NOMO-1 treated with dmso at 0.1 percent for 144 hours (cell line): Measurements from ENCODE around the gene IL36RN.
A peak's percentile ranks its signal among the peaks of the same experiment; 100 is the strongest.
"Not testable (repeated sequence)": the region's sequence is repeated elsewhere in the genome, so short reads cannot be mapped to it uniquely, and the experiment has no call there.

Experiments
- DNase-seq: peaks from one replicate; lab custom pipeline; 2025; ENCODE audit not compliant: unreplicated experiment; lab: John Stamatoyannopoulos, UW

The IL36RN gene

DNA sequence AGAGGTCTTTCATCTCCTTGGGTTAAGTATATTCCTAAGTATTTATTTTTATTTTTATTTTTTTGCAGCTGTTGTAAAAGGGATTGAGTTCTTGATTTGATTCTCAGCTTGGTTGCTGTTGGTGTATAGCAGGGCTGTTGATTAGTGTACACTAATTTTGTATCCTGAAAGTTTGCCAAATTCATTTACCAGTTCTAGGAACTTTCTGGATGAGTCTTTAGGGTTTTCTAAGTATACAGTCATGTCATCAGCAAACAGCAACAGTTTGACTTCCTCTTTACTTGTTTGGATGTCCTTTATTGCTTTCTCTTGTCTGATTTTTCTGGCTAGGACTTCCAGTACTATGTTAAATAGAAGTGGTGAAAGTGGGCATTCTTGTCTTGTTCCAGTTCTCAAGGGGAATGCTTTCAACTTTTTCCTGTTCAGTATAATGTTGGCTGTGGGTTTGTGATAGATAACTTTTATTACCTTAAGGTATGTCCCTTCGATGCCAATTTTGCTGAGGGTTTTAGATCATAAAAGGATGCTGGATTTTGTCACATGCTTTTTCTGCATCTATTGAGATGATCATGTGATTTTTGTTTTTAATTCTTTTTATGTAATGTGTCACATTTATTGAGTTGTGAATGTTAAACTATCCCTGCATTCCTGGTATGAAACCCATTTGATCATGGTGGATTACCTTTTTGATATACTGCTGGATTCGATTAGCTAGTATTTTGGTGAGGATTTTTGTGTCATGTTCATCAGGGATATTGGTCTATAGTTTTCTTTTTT lies 38.0 kb downstream of the IL36RN start:
- not testable (repeated sequence) for DNase-seq

DNA sequence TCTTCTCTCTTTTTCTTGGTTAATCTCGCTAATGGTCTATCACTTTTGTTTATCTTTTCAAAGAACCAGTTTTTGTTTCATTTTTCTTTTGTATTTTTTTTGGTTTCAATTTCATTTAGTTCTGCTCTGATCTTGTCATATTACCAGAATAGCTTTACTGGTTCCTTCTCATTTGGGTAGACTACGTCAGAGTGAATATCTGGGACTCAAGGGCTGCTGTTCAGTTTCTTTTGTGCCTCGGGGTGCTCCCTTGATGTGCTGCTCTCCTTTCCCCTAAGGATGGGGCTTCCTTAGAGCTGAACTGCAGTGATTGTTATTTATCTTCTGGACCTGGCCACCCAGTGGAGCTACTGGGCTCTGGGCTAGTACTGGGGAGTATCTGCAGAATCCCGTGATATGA lies 39.0 kb downstream of the IL36RN start:
- no peak for DNase-seq

DNA sequence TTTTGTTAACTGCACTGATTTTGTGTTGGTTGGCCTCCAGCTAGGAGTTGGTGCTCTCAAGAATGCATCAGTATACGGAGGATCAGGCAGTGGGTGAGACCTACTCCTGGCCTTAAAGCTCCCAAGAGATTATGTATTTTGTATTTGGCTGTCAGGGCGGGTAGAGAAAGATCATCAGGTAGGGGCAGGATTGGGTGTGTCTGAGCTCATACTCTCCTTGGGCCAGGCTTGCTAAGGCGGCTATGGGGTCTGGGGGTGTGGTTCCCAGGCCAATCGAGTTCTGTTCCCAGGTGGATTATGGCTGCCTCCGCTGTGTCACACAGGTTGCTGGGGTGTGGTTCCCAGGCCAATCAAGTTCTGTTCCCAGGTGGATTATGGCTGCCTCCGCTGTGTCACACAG lies 39.5 kb downstream of the IL36RN start:
- no peak for DNase-seq

DNA sequence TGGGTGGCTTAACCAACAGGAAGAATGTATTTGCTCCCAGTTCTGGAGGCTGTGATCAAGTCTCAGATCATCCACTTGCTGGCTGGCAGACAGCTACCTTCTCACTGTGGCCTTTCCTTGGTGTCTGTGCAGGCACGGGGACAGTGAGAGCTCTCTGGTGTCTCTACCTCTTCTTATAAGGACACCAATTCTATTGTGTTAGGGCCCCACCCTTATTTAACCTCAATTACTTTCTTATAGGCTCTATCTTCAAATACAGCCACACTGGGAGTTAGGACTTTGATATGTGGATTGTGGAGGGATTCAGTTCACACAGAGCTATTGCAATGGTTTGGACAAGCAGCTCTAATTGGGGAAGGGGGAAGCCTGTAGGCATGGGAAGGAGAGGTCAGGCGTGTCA lies 43.1 kb downstream of the IL36RN start:
- DNase-seq, result no peak

DNA sequence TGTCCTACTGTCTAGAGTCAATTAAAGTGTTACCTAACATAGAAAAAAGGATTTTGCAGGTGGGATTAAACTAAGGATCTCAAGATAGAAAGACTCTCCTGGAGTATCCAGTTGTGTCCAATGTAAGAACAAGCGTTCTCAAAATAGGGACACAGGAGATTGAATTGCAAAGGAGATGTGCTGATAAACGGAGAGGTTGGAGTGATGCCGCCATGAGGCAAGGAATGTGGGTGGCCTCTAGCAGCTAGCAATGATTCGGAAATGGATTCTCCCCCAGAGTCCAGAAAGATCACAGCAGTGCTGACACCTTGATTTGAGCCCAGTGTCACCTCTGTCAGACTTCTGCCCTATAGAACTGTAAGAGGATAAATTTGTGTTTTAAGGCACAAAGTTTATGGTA lies 44.3 kb downstream of the IL36RN start:
- no peak for DNase-seq

DNA sequence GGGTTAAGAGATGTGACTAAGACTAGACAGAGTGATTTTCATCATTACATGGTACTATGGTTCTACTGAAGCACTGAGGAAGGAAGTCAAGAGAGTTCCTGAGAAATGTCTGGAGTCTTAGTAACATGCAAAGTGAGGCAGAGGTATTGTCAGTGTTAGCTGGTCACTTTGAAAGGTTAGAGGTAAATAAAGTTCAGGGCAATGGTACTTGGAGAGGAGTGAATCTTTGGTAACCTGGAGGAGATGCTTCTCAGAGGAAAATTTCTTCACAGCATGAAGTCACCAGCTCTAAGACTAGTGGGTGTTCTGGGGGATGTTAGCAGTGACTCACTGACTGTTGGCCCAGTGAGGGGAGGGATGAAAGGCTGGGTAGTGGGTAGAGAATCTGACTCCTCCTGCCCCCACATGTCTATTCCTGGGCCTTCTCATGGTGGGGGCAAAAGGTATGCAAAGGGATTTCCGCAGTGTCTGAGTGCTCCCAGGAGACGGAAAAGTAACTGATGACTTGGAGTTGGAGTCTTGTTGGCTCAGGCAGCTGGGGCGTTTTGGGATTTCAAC lies 45.1 kb downstream of the IL36RN start:
- DNase-seq, result no peak

DNA sequence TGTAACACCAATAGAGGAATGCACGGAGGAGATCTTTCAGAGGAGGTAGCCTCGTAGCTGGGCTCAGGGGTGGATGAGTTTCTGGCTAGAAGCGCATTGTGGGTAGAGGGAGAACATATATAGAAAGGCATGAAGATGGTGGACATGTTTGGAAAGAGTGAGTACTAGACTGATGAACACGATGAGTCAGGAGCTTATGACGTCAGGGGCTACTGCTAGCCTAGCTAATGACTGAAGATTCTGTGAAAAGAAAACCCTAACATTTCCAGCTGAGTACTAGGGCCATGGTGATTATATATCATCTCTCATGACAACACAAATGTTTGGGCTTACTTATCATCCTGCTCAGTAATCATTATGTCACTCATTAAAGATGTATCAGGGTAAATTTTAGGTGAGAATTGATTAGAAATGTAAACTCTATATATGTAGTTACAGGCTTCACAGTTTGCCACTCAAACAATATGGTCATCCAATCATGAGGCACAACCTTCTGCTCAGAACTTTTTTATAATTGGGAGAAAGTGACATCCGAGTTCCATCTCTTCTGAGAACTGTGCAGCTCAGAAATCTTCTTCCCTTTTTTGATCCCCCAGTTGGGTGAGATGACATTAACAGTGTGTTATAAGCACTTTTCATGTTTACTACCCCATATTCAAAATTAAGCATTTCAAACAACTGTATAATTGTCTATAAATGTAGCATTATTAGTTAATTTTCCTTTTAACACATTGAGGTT lies 46.2 kb downstream of the IL36RN start:
- no peak for DNase-seq

DNA sequence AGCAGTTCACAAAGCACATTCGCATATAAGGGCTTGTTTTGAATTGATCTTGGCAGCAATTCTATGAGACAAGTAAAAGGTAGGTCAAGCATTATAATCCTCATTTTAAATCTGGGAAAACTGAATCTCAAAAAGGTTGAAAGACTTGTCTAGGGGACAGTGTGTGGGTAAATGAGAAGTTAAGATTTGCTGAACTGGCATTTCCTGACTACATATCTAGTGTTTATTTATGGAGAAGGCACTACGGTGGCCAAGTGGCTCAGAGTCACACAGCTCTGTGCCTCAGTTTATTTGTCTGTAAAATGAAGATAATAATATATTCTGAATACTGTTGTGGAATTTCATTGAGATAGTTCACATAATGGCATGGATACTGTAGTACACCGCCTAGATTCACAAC lies 52.1 kb downstream of the IL36RN start:
- no peak for DNase-seq

DNA sequence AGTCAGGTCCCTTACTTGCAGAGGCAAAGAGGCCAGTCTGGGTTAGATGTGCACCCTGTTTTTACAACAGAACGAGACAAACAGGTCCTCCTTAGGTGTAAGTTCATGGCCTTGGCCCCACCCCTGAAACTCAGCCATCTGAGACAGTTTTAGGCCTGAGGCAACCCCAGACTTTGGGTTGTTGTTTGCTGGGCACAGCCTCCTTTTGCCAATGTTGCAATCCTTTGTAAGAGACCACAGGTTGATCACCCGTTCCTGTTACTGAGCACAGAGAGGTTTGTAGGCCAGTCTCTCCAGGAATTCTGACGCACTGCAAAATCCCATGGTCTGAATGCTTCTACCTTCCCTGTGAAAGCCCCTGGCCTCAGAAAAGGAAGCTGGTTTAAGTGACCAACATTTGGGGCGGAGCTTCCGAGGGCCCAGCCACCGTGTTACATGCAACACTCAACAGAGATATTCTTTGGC lies 52.9 kb downstream of the IL36RN start:
- DNase-seq, result peak; percentile 56

DNA sequence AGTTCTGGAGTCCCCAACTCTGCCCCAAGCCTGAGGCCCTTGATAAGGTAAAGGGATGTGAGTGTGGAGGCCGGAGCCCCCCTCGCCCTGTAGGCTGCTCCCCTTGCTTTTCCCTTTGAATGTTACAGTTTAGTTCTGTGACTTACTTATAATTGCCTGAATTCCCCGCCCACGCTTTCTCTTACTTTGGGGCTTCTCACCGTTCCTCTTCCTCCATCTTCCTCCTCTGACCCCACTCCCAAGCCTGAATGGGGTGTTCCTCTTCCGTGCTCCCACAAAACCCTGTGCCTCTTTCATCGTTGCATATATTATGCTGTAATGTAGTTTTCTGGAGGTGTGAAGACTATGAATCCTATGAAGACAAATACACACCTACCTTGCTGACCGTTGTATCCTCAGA lies 53.4 kb downstream of the IL36RN start:
- DNase-seq, result no peak

DNA sequence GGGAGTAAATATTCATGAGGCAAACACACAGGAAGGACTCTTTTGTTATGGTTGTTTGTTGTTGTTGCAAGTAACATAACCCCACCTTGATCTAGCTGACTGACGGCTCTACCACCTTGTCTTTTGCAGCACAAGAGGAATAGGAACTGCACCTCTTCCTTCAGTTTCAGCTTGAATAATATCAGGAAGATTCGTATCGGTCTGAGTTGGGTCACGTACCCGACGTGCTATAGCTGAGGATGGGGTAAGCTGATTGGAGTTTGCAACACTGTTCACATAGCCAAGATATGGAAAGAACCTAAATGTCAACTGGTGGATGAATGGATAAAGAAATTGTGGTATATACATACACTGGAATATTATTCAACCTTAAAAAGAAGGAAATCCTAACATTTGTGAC lies 53.9 kb downstream of the IL36RN start:
- no peak for DNase-seq

DNA sequence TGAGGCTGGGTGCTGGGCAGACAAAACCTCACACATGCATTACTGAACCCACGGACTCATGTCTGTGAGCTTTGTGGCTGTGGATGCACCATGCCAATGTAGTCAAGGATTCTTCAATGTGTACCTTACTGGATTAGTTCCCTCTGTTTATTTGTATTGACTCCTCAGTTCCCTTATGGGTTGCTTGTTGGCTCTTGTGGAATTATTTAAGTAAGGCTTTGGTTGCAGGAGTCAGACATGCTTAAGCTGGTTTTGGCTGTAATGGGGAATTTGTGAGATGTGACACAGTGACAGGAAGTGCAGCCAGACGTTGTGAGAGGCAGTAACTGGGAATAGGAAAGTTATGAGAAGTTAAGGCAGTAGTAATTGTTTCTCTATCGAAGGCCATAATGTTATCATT lies 54.8 kb downstream of the IL36RN start:
- DNase-seq, result no peak
